ENCODE data around the gene GOLGA8N.
"Not testable (repeated sequence)": the region's sequence is repeated elsewhere in the genome, so short reads cannot be mapped to it uniquely, and the experiment has no call there.

The GOLGA8N gene

DNA sequence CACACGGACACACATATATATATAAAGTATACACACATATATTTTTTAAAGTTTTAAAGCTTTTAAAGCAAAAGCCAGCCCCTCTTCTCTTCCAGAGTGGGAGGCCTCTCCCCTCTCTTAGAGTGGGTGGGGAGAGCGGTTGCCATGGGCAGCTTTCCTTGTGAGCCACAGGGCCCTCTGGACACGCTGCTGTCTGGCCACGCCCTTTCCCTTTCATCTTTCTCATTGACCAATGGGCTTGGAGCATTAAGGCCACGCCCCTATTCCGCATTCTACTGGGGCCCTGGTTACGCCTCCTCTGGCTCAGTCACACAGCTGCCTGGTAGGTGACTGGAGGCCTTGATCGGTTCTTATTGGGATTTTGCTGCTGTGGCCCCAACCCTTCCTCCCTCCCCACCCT lies at the start of gene GOLGA8N:
TSS of gene GOLGA8N (plus strand) at position 306 of the 400 bp plus-strand sequence.
- not testable (repeated sequence) for DNase-seq (ENCODE audit: low spot score)

DNA sequence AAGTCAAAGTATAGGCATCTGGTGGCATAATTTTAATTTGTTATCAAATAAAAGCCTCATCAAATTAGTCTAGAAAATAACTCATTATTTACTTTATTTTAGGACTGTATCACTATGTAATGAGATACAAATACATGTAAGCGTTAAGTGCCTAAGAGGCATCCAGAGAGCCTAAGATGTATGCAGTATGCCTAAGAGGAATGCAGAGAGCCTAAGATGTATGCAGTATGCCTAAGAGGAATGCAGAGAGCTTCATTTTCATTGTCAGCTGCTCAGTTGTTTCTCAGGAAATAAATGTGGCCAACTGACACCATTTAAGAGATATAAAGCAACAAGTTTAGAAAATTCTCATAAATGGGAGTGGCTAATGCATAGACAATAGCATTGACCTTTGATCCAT lies 49.8 kb upstream of the GOLGA8N start:
- not testable (repeated sequence) for DNase-seq (ENCODE audit: low spot score)

DNA sequence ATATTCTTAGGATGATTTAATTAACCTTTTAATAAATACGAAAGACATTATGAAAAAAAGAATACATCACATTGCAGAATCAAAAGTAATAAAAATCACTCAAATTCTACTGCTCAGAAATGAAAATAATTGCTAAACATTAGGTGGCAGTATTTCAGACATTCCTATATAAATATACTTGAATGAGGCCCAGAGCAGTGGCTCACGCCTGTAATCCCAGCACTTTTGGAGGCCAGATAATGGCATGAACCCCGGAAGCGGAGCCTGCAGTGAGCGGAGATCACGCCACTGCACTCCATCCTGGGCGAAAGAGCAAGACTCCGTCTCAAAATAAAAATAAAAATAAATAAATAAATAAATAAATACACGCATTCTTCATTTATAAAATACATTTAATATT lies 48.1 kb upstream of the GOLGA8N start:
- DNase-seq (ENCODE audit: low spot score) = not testable (repeated sequence)

DNA sequence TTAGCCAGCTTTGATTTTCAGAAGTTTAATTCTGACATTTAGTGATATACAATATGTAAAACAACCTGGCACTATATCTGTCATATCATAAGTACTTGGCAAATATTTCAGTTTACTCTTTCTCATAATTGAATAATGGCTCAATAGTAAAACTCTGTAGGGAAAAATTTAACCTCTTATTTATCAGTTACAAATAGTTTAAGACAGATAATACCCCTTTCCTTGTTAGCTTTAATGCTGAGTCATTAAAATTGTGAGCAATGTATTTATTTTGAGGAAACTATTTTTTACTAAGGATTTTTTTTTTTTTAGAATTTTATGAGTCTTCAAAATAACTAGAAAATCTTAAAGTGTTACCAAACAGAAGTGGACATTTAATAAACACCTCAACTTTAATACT lies 38.7 kb upstream of the GOLGA8N start:
- not testable (repeated sequence) for DNase-seq (ENCODE audit: low spot score)

DNA sequence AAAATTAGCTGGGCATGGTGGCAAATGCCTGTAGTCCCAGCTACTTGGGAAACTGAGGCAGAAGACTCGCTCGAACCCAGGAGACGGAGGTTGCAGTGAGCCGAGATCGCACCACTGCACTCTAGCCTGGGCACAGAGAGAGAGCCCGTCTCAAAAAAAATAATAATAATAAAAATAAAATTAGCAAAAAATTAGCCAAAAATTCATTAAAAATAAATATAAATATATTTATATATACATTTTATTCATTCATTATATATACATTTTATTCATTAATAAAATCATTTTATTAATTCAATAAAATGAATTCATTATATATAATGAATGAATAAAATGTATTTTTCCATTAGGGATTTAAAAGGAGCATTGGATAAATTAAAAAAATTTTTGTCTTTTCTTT lies 31.1 kb upstream of the GOLGA8N start:
- not testable (repeated sequence) for DNase-seq (ENCODE audit: low spot score)

DNA sequence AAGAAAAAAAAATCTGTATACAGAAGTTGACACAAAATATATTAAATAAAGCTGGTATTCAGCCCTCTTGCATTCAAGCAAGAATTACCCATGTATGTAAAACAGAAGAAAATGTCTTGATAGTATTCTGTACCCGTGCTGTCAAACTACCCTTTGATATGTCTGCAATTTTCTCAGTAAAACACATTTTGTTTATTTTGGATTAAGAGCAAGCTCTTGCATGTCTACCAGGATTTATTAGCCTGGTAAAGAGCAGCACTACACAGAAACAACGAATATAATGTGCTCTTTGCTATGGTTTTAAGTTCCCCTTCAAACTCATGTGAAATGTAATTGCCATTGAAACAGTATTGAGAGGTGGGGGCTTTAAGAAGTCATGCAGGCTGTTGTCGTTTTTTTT lies 24.3 kb upstream of the GOLGA8N start:
- DNase-seq (ENCODE audit: low spot score) = not testable (repeated sequence)

DNA sequence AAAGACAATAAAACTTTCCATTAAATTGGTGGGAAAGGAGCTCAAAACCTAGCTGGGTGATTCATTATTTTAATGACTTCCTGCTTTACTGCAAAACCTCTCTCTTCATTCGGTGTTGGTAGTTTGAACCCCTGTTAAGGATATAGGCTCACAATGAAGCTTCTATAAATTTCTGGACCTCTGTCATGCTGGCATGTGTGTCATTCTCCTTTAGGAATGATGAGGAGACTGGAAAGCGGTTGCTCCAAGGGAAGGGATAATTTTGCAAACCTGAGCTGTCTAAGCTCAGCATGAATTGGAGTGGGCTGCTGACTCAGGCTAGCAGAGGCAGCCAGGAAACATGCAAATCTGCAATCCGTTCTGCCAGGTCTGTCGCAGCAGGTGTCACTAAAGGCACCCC lies 14.8 kb upstream of the GOLGA8N start:
- not testable (repeated sequence) for DNase-seq (ENCODE audit: low spot score)

DNA sequence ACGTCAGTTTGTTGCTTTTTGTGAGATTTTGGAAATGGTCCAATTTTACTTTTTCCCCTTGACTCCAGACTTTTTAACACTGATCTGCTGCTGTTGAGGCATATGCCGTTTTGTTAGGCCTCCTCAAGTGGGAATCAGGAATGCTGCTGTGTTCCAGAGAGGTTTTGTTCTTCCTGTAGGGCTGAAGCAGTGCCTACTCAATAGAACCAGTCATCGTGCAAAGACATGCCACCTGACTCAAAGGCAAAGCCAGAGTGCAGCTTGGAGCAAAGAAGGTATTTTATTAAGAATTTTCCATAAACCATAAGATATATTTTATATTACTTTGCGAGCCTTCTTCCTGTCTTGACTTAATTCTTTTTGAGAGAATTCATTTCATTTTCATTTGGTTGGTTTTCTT lies 7.4 kb upstream of the GOLGA8N start:
- not testable (repeated sequence) for DNase-seq (ENCODE audit: low spot score)

DNA sequence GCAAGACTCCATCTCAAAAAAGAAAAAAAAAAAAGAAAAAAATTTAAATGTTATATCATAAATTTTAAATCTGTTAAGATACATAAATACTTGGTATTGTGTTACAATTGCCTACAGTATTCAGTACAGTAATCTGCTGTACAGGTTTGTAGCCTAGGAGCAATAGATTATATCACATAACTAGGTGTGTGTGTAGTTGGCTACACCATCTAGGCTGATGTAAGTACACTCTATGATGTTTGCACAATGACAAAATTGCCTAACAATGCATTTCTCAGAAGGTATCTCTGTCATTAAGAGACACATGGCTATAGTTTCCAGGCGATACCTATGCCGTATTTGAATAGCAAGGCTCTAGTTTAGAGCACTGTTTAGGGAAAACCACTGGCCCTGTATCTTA lies 16.3 kb downstream of the GOLGA8N start:
- DNase-seq (ENCODE audit: low spot score) = not testable (repeated sequence)

DNA sequence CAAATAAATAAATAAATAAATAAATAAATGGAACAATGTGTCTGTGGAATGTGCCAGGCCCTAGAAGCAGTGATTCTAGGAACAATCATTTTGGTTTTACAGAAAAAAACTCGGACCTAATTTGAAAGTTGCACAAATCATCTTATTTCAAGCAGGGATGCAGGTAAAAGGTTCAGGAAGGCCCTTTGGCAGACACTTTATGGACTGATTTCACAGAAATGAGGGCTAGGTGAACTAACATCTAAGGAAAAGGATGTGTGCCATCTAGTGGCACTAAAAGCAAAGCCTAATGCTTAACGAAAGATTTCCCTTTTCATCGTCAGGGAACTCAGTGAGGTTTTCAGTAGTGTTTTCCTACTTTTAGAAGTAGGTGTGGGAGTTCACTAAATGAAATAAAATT lies 17.5 kb downstream of the GOLGA8N start:
- DNase-seq (ENCODE audit: low spot score) = not testable (repeated sequence)

DNA sequence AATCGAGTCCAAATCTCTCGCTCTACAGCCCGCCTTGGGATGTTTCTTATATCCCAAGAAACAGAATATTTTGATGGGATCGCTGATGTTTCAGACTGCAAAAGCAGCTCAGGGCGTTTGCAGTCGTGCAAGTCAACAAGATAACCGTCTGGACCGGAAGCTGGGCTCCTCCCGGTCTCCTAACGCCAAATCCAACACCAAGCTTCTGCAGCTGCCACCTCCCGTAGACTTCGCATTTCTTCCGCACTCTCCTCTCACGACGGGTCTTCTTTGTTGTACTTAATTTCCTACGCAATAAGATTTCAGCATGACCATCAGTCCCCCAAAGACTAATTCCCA lies 21.4 kb downstream of the GOLGA8N start:
- not testable (repeated sequence) for DNase-seq (ENCODE audit: low spot score)

DNA sequence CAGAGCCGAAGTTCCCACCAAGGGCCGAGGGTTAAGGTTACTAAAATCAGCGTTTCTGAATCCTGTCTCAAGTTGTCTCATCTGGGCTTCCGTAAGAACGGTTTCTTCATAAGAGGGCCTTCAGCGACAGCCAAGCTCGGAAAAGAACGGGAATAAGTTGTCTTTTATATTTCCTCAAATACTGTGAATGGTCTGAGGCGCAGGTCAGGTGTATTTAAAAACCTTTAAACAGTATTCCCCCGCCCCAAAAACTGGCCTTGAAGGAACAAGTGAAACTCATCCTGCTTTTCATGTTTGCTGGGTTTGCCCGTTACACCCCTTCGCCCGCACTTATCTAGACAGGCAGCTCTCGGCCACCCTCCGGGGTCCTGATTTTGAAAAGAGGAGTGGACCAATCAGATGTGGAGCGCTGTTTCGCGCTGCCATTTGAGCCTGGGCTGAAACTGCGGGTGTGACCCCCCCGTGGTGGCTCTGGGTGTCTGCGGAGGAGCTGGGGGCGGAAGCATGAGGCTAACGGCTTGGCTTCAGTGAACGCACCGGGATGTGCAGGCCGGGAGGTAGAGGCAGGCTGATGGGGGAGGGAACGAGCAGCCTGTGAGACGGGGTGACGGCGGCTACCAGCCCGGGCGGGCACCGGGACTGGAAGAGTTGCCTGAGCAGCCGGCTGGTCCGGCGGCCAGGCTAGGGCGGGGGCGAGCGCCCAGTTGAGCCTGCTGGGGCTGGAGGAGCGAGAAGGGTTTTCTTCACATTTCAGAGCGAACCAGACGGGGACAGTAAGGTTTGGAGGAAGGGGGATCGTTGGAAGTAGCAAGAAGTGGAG lies 22.0 kb downstream of the GOLGA8N start, which contains the start of gene ARHGAP11A:
TSS of gene ARHGAP11A (plus strand) at position 454 of the 820 bp plus-strand sequence. CDS start 708 bp downstream, outside the sequence.
- DNase-seq (ENCODE audit: low spot score) = peak; percentile 55

DNA sequence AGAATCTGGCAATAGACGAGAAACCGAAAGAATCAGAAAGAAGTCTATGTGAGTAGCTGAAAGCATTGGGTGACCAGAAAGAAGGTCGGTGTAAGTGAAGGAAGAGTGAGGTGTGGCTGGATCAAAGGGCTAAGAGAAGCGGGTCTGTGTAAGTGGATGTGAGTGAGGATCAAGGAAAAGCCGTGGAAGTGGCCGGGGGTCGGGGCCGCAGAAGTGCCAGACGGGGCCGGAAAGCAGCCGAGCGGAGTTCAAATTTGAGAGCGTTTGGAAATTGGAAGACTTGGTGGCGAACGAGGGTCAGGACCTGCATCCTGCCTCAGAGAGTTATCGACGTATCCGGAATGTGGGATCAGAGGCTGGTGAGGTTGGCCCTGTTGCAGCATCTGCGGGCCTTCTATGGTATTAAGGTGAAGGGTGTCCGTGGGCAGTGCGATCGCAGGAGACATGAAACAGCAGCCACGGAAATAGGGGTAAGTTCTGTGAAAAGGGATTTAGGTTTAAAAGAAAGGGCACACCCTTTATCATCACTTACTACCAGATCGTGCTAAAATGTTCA lies 22.7 kb downstream of the GOLGA8N start:
- not testable (repeated sequence) for DNase-seq (ENCODE audit: low spot score)

DNA sequence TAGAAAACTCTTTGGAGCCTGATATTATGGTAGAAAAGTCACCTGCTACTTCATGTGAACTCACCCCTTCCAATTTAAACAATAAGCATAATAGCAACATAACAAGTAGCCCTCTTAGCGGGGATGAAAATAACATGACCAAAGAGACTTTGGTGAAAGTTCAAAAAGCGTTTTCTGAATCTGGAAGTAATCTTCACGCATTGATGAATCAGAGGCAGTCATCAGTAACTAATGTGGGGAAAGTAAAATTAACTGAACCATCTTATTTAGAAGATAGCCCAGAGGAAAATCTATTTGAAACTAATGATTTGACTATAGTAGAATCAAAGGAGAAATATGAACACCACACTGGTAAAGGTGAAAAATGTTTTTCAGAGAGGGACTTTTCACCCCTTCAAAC lies 43.2 kb downstream of the GOLGA8N start:
- DNase-seq (ENCODE audit: low spot score) = no peak

DNA sequence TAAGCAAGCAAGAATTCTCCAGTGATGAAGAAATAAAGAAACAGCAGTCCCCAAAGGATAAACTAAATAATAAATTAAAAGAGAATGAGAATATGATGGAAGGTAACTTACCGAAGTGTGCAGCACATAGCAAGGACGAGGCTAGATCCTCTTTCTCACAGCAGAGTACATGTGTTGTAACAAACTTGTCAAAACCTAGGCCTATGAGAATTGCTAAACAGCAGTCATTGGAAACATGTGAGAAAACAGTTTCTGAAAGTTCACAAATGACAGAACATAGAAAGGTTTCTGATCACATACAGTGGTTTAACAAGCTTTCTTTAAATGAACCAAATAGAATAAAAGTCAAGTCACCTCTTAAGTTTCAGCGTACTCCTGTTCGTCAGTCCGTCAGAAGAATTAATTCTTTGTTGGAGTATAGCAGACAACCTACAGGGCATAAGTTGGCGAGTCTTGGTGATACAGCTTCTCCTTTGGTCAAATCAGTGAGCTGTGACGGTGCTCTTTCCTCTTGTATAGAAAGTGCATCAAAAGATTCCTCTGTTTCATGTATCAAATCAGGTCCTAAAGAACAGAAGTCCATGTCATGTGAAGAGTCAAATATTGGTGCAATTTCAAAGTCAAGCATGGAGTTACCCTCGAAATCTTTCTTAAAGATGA lies 43.8 kb downstream of the GOLGA8N start:
- no peak for DNase-seq (ENCODE audit: low spot score)

DNA sequence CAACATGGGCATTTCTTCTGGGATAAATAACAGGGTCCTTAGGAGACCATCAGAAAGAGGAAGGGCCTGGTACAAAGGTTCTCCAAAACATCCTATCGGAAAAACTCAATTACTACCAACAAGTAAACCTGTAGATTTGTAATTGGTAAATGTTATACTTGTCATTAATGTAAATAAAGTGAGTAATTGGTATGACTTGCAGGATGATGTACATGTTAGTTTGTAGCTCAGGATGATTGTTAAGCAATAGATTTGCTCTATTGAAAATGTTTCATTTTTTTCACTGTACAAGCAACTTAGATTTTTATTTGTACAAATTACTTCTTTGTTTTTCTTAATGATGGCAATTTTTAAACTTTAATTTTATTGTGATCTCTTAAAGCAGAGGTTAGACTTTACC lies 44.4 kb downstream of the GOLGA8N start:
- DNase-seq (ENCODE audit: low spot score) = no peak

DNA sequence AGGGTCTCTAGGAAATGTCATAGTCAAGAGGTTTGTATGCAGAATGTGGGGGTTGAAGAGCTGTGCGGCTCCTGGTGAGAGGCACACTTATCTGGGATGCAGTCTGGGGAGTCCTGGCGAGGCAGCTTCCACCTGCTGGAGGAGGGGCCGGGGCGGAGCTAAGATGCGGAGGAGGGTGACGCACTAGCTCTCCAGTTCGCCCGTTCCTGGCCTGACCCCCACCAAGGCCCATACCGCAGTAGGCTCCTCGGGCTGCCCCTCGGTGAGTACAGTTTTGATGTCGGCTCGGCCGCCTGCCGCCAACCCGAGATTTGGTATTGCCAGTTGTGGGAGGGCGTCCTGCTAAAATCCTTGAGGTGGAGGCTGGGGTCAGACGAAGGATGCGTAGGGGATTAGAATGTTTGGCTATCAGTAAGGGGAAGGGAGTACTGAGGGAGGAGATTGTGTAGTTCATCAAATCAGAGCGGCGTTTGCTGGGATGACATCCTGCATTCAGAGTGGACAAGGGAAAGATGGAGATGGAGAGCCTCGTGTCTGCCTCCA lies 48.3 kb downstream of the GOLGA8N start, which contains the start of gene SCG5:
TSS of gene SCG5 (plus strand) at position 194 of the 543 bp plus-strand sequence. CDS start 1,883 bp downstream, outside the sequence.
- DNase-seq (ENCODE audit: low spot score) = no peak

DNA sequence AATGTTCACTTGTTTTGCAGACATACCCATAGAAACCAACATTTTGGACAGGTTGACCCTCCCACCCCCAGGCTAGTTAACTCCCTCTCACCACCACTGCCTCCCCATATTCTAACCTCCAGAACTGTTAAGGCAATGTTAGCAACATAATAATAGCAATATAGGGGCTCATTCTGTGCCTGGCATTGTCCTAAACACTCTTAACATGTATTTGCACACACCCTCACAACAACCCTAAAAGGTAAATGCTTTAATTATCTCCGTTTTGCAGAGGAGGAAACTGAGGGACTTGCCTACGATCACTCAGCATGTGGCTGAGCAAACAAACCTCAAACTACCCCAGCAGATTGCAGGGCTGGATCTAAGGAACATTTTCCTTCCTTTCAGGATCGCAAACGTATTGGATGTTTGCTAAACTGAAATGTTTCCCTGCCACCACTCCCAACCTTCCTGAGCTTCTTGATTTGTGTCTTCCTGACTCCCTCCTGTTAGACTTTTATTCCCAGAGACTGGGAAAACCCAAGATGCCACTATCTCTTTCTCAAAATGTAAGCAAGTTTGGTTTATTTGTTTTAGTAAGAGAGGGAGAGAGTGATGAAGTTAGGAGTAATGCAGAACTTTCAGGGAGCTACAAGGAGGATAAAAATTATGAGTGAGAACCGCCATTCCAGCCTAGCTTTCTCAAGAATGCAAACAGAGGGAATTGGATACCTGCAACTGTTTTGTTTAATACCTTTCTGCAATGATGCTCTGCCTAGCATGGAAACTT lies 49.6 kb downstream of the GOLGA8N start:
- no peak for DNase-seq (ENCODE audit: low spot score)

DNA sequence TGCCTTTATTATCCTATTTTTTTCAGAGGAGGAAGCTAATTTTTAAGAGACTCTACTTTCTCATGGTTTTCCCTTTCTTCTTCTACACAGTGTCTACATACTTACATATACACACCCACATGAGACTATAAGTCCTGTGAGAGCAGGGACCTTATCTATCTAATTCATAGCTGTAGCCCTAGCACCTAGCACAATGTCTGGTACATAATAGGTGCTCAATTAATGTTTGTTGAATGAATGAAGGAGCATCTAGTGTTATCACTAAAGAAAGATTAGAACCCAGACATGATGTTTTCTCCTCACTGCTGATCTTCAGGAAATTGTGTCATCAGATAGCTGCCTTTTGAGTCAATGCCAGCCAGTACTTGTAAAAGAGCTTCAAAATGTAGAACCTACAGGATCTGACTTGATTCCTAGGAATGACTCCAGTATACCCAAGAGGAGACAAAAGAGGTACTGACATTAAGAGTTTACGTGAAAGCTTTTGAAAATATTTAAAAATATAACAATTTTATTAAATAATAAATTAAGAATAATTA lies 50.7 kb downstream of the GOLGA8N start:
- DNase-seq (ENCODE audit: low spot score) = no peak

DNA sequence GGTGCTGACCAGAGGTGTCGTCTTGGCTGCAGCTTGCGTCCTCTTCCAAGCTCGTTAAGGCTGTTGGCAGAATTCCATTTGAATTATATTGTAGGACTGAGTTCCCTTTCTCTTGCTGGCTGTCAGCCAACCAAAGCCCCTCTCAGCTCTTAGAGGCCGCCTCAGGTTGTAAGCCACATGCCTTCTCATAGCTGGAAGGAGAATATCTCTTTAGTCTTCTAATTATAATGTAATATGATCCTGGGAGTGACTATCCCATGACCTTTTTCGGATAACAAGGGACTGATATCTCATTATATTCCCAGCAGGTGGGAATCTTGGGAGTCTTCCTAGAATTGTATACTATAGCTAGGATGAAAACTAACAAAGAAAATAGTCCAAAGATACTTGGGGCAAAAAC lies 53.0 kb downstream of the GOLGA8N start:
- no peak for DNase-seq (ENCODE audit: low spot score)

DNA sequence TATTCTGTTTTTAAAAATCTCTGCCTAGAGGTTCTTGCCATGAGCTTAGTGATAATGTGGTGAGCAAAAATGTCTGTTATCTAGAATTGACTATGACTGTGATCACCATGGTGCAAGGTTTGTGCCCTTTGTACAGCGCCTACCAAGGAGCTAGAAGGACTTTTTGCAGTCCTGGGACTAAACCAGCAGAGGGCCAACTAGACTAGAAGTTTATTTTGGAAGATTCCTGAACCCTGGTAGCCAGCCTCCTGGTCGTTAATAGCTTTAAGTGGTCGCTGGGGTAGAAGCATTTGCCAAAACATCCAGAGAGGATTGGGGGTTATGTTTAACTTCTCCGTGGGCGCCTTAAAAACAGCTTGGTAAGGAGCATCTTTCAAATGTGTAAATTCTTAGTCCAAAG lies 56.1 kb downstream of the GOLGA8N start:
- DNase-seq (ENCODE audit: low spot score) = no peak
